ENCODE data around the gene ICE1. TPM values are rescaled to one million over a fixed set of nuclear protein-coding genes. Genes with fewer than 3 reads are reported as not detected.

ICE1 gene
- total RNA-seq, 1 experiment from 2014 or later, result 38.3 TPM

- in situ Hi-C loops (cut with HindIII; ENCODE audit: low pct_unique_long_range_greater_than_20kb, low sequenced_read_pairs) (no loop called here), intact Hi-C loops (cut with micrococcal nuclease; ENCODE audit: unreplicated experiment) (no loop called here)
- ChIA-PET CTCF (no interaction called here), POLR2A (no interaction called here)
- no peak overlapping the region for H3K27ac ChIP-seq (ENCODE audit: low read length)
- H3K36me3 ChIP-seq (ENCODE audit: control insufficient read depth, insufficient read depth, low read length), result no peaks in the 10 kb centered on the region; the same call in 1 of the 2 replicates
- DNase-seq (ENCODE audit: low read depth, low spot score) (no peak), ATAC-seq (no peak)
- TF ChIP-seq TCF7L2 (IDR thresholded peaks at IDR 0.05; ENCODE audit: low read depth, low read length) (no peak), REST (IDR thresholded peaks at IDR 0.05; ENCODE audit: insufficient read depth in 1 of 2, low read depth in 2 of 2, low read length in 1 of 2) (no peak), CTCF (IDR thresholded peaks at IDR 0.05) (no peak), SIN3A (IDR thresholded peaks at IDR 0.05; ENCODE audit: borderline replicate concordance, insufficient read depth, low read depth, low read length) (no peak), POLR2AphosphoS5 (IDR thresholded peaks at IDR 0.05; ENCODE audit: low read depth, low read length) (no peak)
- no peaks in the 10 kb centered on the region for H3K27me3 ChIP-seq (ENCODE audit: control insufficient read depth, insufficient read depth, low read length)
- H3K4me1 ChIP-seq (ENCODE audit: control insufficient read depth, insufficient read depth, low read length), result no peaks in the 10 kb centered on the region; the same call in 1 of the 2 replicates
- peaks cover 10% of the 10 kb centered on the region; the same call in 1 of the 2 replicates for H3K9me3 ChIP-seq (ENCODE audit: control insufficient read depth, insufficient read depth, low read depth, low read length)
- H3K4me3 ChIP-seq (ENCODE audit: low read depth in 2 of 2, low read length in 2 of 2), result no peak overlapping the region
- BruUV-seq (replicated peaks), result no TSS peak
These were observed 7.7 kb downstream of the ICE1 start for GRCh38 chr5:5430136-5430535.

GRCh38 chr5:5432020-5432707 lies 9.7 kb downstream of the ICE1 start:
- intact Hi-C loops (cut with micrococcal nuclease; ENCODE audit: unreplicated experiment) (no loop called here), in situ Hi-C loops (cut with HindIII; ENCODE audit: low pct_unique_long_range_greater_than_20kb, low sequenced_read_pairs) (no loop called here)
- H3K9me3 ChIP-seq (ENCODE audit: control insufficient read depth, insufficient read depth, low read depth, low read length), result peaks cover 7% of the 10 kb centered on the region; the same call in 1 of the 2 replicates
- CTCF ChIA-PET, result no interaction called here
- POLR2A ChIA-PET, result no interaction called here
- H3K27ac ChIP-seq (ENCODE audit: low read length), result no peak overlapping the region
- peaks cover under 1% of the 10 kb centered on the region for H3K36me3 ChIP-seq (ENCODE audit: control insufficient read depth, insufficient read depth, low read length)
- BruUV-seq (replicated peaks), result no TSS peak
- no peak for ATAC-seq
- TF ChIP-seq SIN3A (IDR thresholded peaks at IDR 0.05; ENCODE audit: borderline replicate concordance, insufficient read depth, low read depth, low read length) (no peak), REST (IDR thresholded peaks at IDR 0.05; ENCODE audit: insufficient read depth in 1 of 2, low read depth in 2 of 2, low read length in 1 of 2) (no peak), POLR2AphosphoS5 (IDR thresholded peaks at IDR 0.05; ENCODE audit: low read depth, low read length) (no peak)
- no peak overlapping the region for H3K4me3 ChIP-seq (ENCODE audit: low read depth in 2 of 2, low read length in 2 of 2)
- no peaks in the 10 kb centered on the region; the same call in 1 of the 2 replicates for H3K4me1 ChIP-seq (ENCODE audit: control insufficient read depth, insufficient read depth, low read length)
- no peak for DNase-seq (ENCODE audit: low read depth, low spot score)
- H3K27me3 ChIP-seq (ENCODE audit: control insufficient read depth, insufficient read depth, low read length), result no peaks in the 10 kb centered on the region
